Neural progenitor cell (in vitro differentiated cells): ENCODE data around the gene MAML3.

Experiments used
- CTCF ChIP-seq: fragments of 200-600 bp; sonication (generic); IDR thresholded peaks from 2 replicates; pipeline ENCODE4 v1.5.1; 2017; ENCODE audit warnings: antibody characterized with exemption, mild to moderate bottlenecking
- EZH2 ChIP-seq: fragments of 200-600 bp; sonication (generic); IDR thresholded peaks from 2 replicates; pipeline ENCODE4 v1.6.1; 2017; ENCODE audit warnings: antibody characterized with exemption, mild to moderate bottlenecking, moderate library complexity

- TF ChIP-seq CTCF (no peak), EZH2 (no peak)
Measured at GRCh38 chr4:139902321-139903320, 251.4 kb downstream of the MAML3 start.
